Activated CD4-positive, alpha-beta T cell treated with anti-CD3 and anti-CD28 coated beads, Interleukin-2, amount 10 ng/mL, durations not matched to agents 24 days and 14 days (primary cell): Measurements from ENCODE around the gene PLXNA4. TPM values are rescaled to one million over a fixed set of nuclear protein-coding genes. Genes with fewer than 3 reads are reported as not detected.

Experiments used
- DNase-seq: peaks from one replicate; pipeline ENCODE4 v3.0.0; 2022
- H3K27ac Mint-ChIP-seq: one replicate; pipeline ENCODE4 v1.8.0; 2022; ENCODE audit warnings: mild to moderate bottlenecking, mixed read lengths
- H3K27me3 Mint-ChIP-seq: one replicate; pipeline ENCODE4 v1.8.0; 2022; ENCODE audit warnings: mixed read lengths
- H3K36me3 Mint-ChIP-seq: one replicate; pipeline ENCODE4 v1.8.0; 2022; ENCODE audit warnings: low read depth, mild to moderate bottlenecking, mixed read lengths
- H3K4me1 Mint-ChIP-seq: one replicate; pipeline ENCODE4 v1.8.0; 2021; ENCODE audit warnings: mixed read lengths
- H3K4me3 Mint-ChIP-seq: one replicate; pipeline ENCODE4 v1.8.0; 2022; ENCODE audit warnings: mild to moderate bottlenecking, moderate library complexity, mixed read lengths
- H3K9me3 Mint-ChIP-seq: one replicate; pipeline ENCODE4 v1.8.0; 2021; ENCODE audit warnings: mixed read lengths
- intact Hi-C: fragments of 100-400 bp; cut with micrococcal nuclease; formaldehyde crosslinking; loops from one replicate; pipeline ENCODE4 v1.15.1; 2023
- total RNA-seq: library from RNA; stranded (reverse); gene quantifications from 2 replicates; pipeline ENCODE4 v1.2.3, GENCODE V29; 2022

Gene PLXNA4
- total RNA-seq, 1 donor from 2014 or later: 0.70 TPM

GRCh38 chr7:132430041-132430855 is 146.0 kb downstream of the PLXNA4 start:
- peaks cover 73% of the 10 kb centered on the region for H3K4me1 Mint-ChIP-seq
- H3K27ac Mint-ChIP-seq: peak overlapping the region; percentile 90
- H3K9me3 Mint-ChIP-seq: peaks cover 7% of the 10 kb centered on the region
- H3K36me3 Mint-ChIP-seq: peaks cover 9% of the 10 kb centered on the region
- DNase-seq: no peak
- peaks cover 2% of the 10 kb centered on the region for H3K27me3 Mint-ChIP-seq
- peak overlapping the region; percentile 10 for H3K4me3 Mint-ChIP-seq
- intact Hi-C loops: no loop called here

- Mint-ChIP-seq H3K36me3 (peaks cover 9% of the 10 kb centered on the region), H3K27ac (no peak overlapping the region), H3K4me1 (peaks cover 63% of the 10 kb centered on the region), H3K9me3 (peaks cover 7% of the 10 kb centered on the region), H3K4me3 (no peak overlapping the region), H3K27me3 (peaks cover 2% of the 10 kb centered on the region)
- intact Hi-C loops: no loop called here
- no peak for DNase-seq
These were observed 147.1 kb downstream of the PLXNA4 start for GRCh38 chr7:132429181-132429580.

GRCh38 chr7:132428247-132428919 is 147.9 kb downstream of the PLXNA4 start:
- Mint-ChIP-seq H3K9me3 (peaks cover 4% of the 10 kb centered on the region), H3K4me3 (no peak overlapping the region), H3K27ac (no peak overlapping the region), H3K4me1 (peaks cover 55% of the 10 kb centered on the region), H3K27me3 (peaks cover 2% of the 10 kb centered on the region), H3K36me3 (peaks cover 7% of the 10 kb centered on the region)
- intact Hi-C loops: no loop called here
- no peak for DNase-seq

GRCh38 chr7:132425942-132426341 is 150.3 kb downstream of the PLXNA4 start:
- H3K9me3 Mint-ChIP-seq: peaks cover 9% of the 10 kb centered on the region
- peaks cover 10% of the 10 kb centered on the region for H3K27me3 Mint-ChIP-seq
- H3K4me3 Mint-ChIP-seq: no peak overlapping the region
- H3K27ac Mint-ChIP-seq: no peak overlapping the region
- no peak for DNase-seq
- intact Hi-C loops: no loop called here
- H3K4me1 Mint-ChIP-seq: peaks cover 30% of the 10 kb centered on the region
- peaks cover 4% of the 10 kb centered on the region for H3K36me3 Mint-ChIP-seq

GRCh38 chr7:132424821-132425724 is 151.2 kb downstream of the PLXNA4 start:
- Mint-ChIP-seq H3K4me1 (peaks cover 23% of the 10 kb centered on the region), H3K27me3 (peaks cover 16% of the 10 kb centered on the region), H3K27ac (no peak overlapping the region), H3K4me3 (no peak overlapping the region), H3K9me3 (peaks cover 11% of the 10 kb centered on the region), H3K36me3 (peaks cover 7% of the 10 kb centered on the region)
- DNase-seq: no peak
- intact Hi-C loops: no loop called here

GRCh38 chr7:132424277-132424676 is 152.0 kb downstream of the PLXNA4 start:
- peaks cover 13% of the 10 kb centered on the region for H3K9me3 Mint-ChIP-seq
- intact Hi-C loops: no loop called here
- no peak overlapping the region for H3K4me3 Mint-ChIP-seq
- peaks cover 8% of the 10 kb centered on the region for H3K36me3 Mint-ChIP-seq
- H3K27me3 Mint-ChIP-seq: peaks cover 17% of the 10 kb centered on the region
- H3K4me1 Mint-ChIP-seq: peaks cover 20% of the 10 kb centered on the region
- DNase-seq: no peak
- no peak overlapping the region for H3K27ac Mint-ChIP-seq

GRCh38 chr7:132423594-132424200 is 152.6 kb downstream of the PLXNA4 start:
- Mint-ChIP-seq H3K4me3 (no peak overlapping the region), H3K36me3 (peaks cover 11% of the 10 kb centered on the region), H3K27me3 (peaks cover 19% of the 10 kb centered on the region), H3K9me3 (peaks cover 13% of the 10 kb centered on the region), H3K4me1 (peaks cover 21% of the 10 kb centered on the region), H3K27ac (no peak overlapping the region)
- intact Hi-C loops: no loop called here
- no peak for DNase-seq

- Mint-ChIP-seq H3K27ac (no peak overlapping the region), H3K4me3 (no peak overlapping the region), H3K9me3 (peaks cover 13% of the 10 kb centered on the region), H3K4me1 (peaks cover 22% of the 10 kb centered on the region), H3K36me3 (peaks cover 11% of the 10 kb centered on the region), H3K27me3 (peaks cover 24% of the 10 kb centered on the region)
- DNase-seq: no peak
- intact Hi-C loops: no loop called here
These were observed 153.7 kb downstream of the PLXNA4 start for GRCh38 chr7:132422502-132423111.

DNA sequence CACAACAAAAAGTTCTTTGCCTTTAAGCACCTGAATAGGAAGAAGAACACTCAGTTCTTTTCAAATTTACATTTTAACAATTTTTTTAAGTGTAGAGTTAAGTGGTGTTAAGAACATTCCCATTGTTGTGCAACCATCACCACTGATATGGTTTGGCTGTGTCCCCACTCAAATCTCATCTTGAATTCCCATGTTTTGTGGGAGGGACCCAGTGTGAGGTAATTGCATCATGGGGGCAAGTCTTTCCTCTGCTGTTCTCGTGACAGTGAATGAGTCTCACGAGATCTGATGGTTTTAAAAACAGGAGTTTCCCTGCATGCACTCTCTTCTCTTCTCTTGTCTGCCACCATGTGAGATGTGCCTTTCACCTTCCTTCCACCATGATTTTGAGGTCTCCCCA is 155.7 kb downstream of the PLXNA4 start:
- Mint-ChIP-seq H3K4me3 (no peak overlapping the region), H3K36me3 (peaks cover 11% of the 10 kb centered on the region), H3K4me1 (peaks cover 14% of the 10 kb centered on the region), H3K27ac (no peak overlapping the region), H3K27me3 (peaks cover 30% of the 10 kb centered on the region), H3K9me3 (peaks cover 13% of the 10 kb centered on the region)
- intact Hi-C loops: no loop called here
- DNase-seq: no peak

GRCh38 chr7:132419542-132419941 is 156.7 kb downstream of the PLXNA4 start:
- Mint-ChIP-seq H3K4me3 (no peak overlapping the region), H3K4me1 (peaks cover 12% of the 10 kb centered on the region), H3K27me3 (peaks cover 30% of the 10 kb centered on the region), H3K27ac (no peak overlapping the region), H3K36me3 (peaks cover 11% of the 10 kb centered on the region), H3K9me3 (peaks cover 13% of the 10 kb centered on the region)
- intact Hi-C loops: no loop called here
- no peak for DNase-seq

DNA sequence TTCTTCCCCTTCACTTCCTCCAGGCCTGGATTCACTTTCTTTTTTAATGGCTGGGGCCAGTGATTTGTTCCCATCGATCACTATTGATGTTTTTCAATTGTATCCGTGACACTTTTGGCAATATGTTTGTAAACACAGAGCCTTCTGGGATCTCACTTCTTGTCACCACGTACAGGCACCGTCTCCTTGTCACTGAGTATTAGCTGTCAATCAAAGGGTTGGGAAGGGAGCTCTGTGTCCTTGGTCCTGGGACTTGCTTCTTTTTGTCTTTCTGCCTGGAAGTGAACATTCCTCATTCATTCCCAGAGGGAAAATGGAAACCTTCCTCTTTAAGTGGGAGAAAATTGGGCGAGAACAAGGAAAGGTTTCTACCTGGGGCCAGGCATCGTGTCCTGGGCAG is 157.4 kb downstream of the PLXNA4 start:
- DNase-seq: no peak
- Mint-ChIP-seq H3K9me3 (peaks cover 13% of the 10 kb centered on the region), H3K4me3 (no peak overlapping the region), H3K4me1 (peaks cover 12% of the 10 kb centered on the region), H3K36me3 (peaks cover 11% of the 10 kb centered on the region), H3K27me3 (peaks cover 30% of the 10 kb centered on the region), H3K27ac (no peak overlapping the region)
- intact Hi-C loops: no loop called here

DNA sequence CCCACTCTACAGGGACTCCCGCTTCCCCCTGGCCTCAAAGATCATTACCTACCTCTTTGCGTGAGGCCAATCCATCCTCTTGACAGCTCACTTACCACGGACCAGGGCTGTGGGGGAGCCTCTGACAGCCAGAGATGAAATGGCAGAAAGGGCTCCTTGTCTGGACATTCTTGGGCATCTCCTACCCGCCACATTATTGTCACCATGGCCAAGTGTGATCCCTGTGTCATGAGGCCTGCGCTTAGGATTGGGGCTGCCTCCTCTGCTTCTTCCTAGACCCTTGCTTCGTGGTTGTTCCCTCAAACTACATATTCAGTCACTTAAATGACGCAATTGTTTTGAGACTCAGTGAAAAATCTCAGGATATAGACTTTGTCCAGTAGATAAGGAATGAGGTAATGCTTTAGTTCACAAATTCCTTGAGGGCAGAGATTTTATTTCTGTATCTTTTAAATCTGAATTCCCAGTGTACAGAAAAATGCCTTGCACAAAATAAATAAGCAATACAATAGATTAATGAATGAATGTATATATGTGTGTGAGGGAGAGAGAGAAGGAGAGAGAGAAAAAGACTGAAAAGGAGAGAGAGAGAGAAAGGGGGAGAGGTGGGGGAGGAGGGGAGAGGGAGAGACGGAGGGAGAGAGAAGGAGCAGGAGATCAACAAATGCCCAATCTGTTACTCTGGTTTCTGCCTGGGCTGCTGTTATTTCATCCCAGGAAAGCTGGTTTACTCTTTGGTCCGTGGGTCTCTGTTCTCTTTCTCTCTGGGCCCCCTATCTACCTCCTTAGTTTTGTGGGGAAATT is 159.0 kb downstream of the PLXNA4 start:
- intact Hi-C loops: no loop called here
- Mint-ChIP-seq H3K4me3 (no peak overlapping the region), H3K9me3 (peaks cover 13% of the 10 kb centered on the region), H3K4me1 (peaks cover 16% of the 10 kb centered on the region), H3K27me3 (peaks cover 32% of the 10 kb centered on the region), H3K36me3 (peaks cover 12% of the 10 kb centered on the region), H3K27ac (no peak overlapping the region)
- DNase-seq: no peak
